HEK293 (cell line): ENCODE data around the gene ZBTB4.

Experiments used
- CTCF ChIA-PET: fragments of 350-600 bp; formaldehyde crosslinking; extraction: SDS; loops from one replicate; lab custom pipeline; 2021; ENCODE audit warnings: antibody characterized with exemption; lab: Yijun Ruan, JAX
- POLR2A ChIA-PET: fragments of 300-600 bp; formaldehyde crosslinking; extraction: SDS; loops from one replicate; lab custom pipeline; 2020; ENCODE audit warnings: antibody characterized with exemption, inconsistent platforms; lab: Yijun Ruan, JAX
- H3K27ac ChIP-seq: fragments of 200-500 bp; sonication (Bioruptor generic); 2 replicates; pipeline ENCODE4 v1.5.1; 2014; ENCODE audit warnings: low read depth, low read length, control low read depth, inconsistent platforms; ENCODE audit errors: extremely low read depth
- H3K36me3 ChIP-seq, 2 experiments: fragments of 200-500 bp in 1 of 2; sonication (Bioruptor generic) in 1 of 2; 1 replicate in 1 of 2; 2 replicates in 1 of 2; pipeline ENCODE4 v1.5.1; 2014 to 2017; ENCODE audit warnings: inconsistent platforms in 2 of 2, low read length in 2 of 2; ENCODE audit not compliant: control insufficient read depth in 2 of 2, insufficient read depth in 1 of 2
- H3K4me1 ChIP-seq: fragments of 200-500 bp; sonication (Bioruptor generic); 2 replicates; pipeline ENCODE4 v1.5.1; 2014; ENCODE audit warnings: mild to moderate bottlenecking, low read length, inconsistent platforms; ENCODE audit not compliant: control insufficient read depth, insufficient read depth
- H3K4me3 ChIP-seq: 2 replicates; pipeline ENCODE4 v1.5.1; 2011; ENCODE audit warnings: low read depth, mild to moderate bottlenecking, control low read depth, low read length, moderate library complexity
- H3K9me3 ChIP-seq: fragments of 200-500 bp; sonication (Bioruptor generic); 2 replicates; pipeline ENCODE4 v1.5.1; 2014; ENCODE audit warnings: low read depth, low read length, inconsistent platforms; ENCODE audit not compliant: control insufficient read depth, insufficient read depth
- KLF16 ChIP-seq: fragments of 450-650 bp; formaldehyde crosslinking; IDR thresholded peaks from 2 replicates; pipeline ENCODE4 v1.5.1; 2017; ENCODE audit warnings: missing biosample characterization, missing genetic modification characterization
- SCRT2 ChIP-seq: fragments of 450-650 bp; formaldehyde crosslinking; IDR thresholded peaks from 2 replicates; pipeline ENCODE4 v1.5.1; 2016; ENCODE audit warnings: missing biosample characterization, missing genetic modification characterization
- YY2 ChIP-seq: fragments of 450-650 bp; formaldehyde crosslinking; IDR thresholded peaks from 2 replicates; pipeline ENCODE4 v1.5.1; 2016; ENCODE audit warnings: missing biosample characterization, missing genetic modification characterization
- ZNF19 ChIP-seq: fragments of 450-650 bp; formaldehyde crosslinking; IDR thresholded peaks from 2 replicates; pipeline ENCODE4; 2016; ENCODE audit warnings: missing biosample characterization, missing genetic modification characterization, low read depth
- ZNF24 ChIP-seq: fragments of 450-650 bp; formaldehyde crosslinking; IDR thresholded peaks from 2 replicates; pipeline ENCODE4 v1.5.1; 2016; ENCODE audit warnings: missing biosample characterization, missing genetic modification characterization
- ZNF302 ChIP-seq: fragments of 450-650 bp; formaldehyde crosslinking; IDR thresholded peaks from 2 replicates; pipeline ENCODE4 v1.5.1; 2016; ENCODE audit warnings: missing biosample characterization, missing genetic modification characterization, low read depth
- ZNF354C ChIP-seq: fragments of 450-650 bp; formaldehyde crosslinking; IDR thresholded peaks from 2 replicates; pipeline ENCODE4 v1.5.1; 2016; ENCODE audit warnings: missing biosample characterization, missing genetic modification characterization, low read depth, borderline replicate concordance
- ZNF366 ChIP-seq: fragments of 450-650 bp; formaldehyde crosslinking; conservative IDR thresholded peaks from 2 replicates; pipeline ENCODE4 v1.5.1; 2016; ENCODE audit warnings: missing biosample characterization, missing genetic modification characterization
- ZSCAN23 ChIP-seq: fragments of 450-650 bp; formaldehyde crosslinking; IDR thresholded peaks from 2 replicates; pipeline ENCODE4 v1.5.1; 2016; ENCODE audit warnings: missing biosample characterization, missing genetic modification characterization
- ZSCAN30 ChIP-seq: fragments of 450-650 bp; IDR thresholded peaks from 2 replicates; pipeline ENCODE4 v1.5.1; 2018; ENCODE audit warnings: missing biosample characterization, mild to moderate bottlenecking, missing genetic modification characterization, moderate library complexity
- TF ChIP-seq, protein P1 (sequence below): fragments of 450-650 bp; formaldehyde crosslinking; conservative IDR thresholded peaks from 2 replicates; pipeline ENCODE4 v1.5.1; 2016; ENCODE audit warnings: low read depth, missing biosample characterization, missing genetic modification characterization
- TF ChIP-seq, protein P2 (sequence below): fragments of 450-650 bp; formaldehyde crosslinking; IDR thresholded peaks from 2 replicates; pipeline ENCODE4 v1.5.1; 2017; ENCODE audit warnings: missing biosample characterization, missing genetic modification characterization
- TF ChIP-seq, protein P3 (sequence below): fragments of 450-650 bp; formaldehyde crosslinking; IDR thresholded peaks from 2 replicates; pipeline ENCODE4 v1.5.1; 2016; ENCODE audit warnings: missing biosample characterization, missing genetic modification characterization
- TF ChIP-seq, protein P4 (sequence below): fragments of 450-650 bp; formaldehyde crosslinking; IDR thresholded peaks from 2 replicates; pipeline ENCODE4 v1.5.1; 2016; ENCODE audit warnings: missing biosample characterization, missing genetic modification characterization
- TF ChIP-seq, protein P5 (sequence below): fragments of 450-650 bp; formaldehyde crosslinking; IDR thresholded peaks from 2 replicates; pipeline ENCODE4 v1.5.1; 2017; ENCODE audit warnings: missing biosample characterization, missing genetic modification characterization
- TF ChIP-seq, protein P6 (sequence below): fragments of 450-650 bp; formaldehyde crosslinking; IDR thresholded peaks from 2 replicates; pipeline ENCODE4 v1.5.1; 2016; ENCODE audit warnings: missing biosample characterization, missing genetic modification characterization, low read depth

The ZBTB4 gene

DNA sequence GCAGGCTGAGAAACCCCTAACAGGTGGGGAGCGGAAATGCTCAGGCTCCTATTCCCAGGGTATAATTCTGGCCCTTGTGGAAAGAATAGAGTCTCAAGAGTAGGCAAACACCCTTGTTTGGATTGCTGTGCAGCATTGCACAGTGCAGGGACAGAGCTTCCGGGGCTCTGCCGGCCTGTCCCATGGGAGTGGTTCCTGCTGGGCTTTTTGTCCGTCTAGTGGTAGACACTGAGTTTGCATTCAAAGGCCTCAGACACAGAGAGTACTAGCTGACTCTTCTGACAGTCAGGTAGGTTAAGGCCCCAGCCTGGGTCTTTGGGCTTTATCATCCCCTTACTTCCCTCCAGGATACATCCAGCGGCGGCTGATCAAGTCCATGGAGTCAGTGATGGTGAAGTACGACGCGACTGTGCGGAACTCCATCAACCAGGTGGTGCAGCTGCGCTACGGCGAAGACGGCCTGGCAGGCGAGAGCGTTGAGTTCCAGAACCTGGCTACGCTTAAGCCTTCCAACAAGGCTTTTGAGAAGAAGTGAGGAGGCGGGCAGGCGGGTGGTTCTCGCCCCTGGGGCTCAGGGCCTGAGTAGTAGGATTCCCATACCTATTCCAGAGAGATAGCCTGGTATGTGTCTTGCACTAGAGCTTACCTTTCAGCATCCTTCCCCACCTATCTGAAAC is 22.9 kb upstream of the ZBTB4 start (continued):
- TF ChIP-seq, protein P1, sequence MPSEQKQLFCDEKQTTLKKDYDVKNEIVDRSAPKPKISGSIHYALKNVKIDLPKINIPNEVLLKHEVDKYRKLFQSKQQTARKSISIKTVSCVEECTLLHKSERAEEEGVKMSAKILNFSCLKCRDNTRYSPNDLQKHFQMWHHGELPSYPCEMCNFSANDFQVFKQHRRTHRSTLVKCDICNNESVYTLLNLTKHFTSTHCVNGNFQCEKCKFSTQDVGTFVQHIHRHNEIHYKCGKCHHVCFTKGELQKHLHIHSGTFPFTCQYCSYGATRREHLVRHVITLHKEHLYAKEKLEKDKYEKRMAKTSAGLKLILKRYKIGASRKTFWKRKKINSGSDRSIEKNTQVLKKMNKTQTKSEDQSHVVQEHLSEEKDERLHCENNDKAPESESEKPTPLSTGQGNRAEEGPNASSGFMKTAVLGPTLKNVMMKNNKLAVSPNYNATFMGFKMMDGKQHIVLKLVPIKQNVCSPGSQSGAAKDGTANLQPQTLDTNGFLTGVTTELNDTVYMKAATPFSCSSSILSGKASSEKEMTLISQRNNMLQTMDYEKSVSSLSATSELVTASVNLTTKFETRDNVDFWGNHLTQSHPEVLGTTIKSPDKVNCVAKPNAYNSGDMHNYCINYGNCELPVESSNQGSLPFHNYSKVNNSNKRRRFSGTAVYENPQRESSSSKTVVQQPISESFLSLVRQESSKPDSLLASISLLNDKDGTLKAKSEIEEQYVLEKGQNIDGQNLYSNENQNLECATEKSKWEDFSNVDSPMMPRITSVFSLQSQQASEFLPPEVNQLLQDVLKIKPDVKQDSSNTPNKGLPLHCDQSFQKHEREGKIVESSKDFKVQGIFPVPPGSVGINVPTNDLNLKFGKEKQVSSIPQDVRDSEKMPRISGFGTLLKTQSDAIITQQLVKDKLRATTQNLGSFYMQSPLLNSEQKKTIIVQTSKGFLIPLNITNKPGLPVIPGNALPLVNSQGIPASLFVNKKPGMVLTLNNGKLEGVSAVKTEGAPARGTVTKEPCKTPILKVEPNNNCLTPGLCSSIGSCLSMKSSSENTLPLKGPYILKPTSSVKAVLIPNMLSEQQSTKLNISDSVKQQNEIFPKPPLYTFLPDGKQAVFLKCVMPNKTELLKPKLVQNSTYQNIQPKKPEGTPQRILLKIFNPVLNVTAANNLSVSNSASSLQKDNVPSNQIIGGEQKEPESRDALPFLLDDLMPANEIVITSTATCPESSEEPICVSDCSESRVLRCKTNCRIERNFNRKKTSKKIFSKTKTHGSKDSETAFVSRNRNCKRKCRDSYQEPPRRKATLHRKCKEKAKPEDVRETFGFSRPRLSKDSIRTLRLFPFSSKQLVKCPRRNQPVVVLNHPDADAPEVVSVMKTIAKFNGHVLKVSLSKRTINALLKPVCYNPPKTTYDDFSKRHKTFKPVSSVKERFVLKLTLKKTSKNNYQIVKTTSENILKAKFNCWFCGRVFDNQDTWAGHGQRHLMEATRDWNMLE (tag by site-specific recombination): no peak
- TF ChIP-seq, all 188 proteins: peak for 0

DNA sequence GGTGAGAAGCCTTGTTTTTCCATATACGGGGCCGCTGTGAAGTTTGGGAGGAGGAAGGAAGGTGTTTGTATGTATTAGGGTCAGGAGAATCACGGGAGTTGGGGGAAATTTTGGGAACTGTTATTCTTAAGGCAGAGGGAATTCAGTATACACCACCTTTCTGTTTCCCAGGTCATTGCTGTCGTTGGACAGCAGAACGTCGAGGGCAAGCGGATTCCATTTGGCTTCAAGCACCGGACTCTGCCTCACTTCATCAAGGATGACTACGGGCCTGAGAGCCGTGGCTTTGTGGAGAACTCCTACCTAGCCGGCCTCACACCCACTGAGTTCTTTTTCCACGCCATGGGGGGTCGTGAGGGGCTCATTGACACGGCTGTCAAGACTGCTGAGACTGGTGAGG is 22.3 kb upstream of the ZBTB4 start:
- POLR2A ChIA-PET: no interaction called here
- no peaks in the 10 kb centered on the region for H3K9me3 ChIP-seq
- H3K4me3 ChIP-seq: no peak overlapping the region
- no peaks in the 10 kb centered on the region for H3K4me1 ChIP-seq
- TF ChIP-seq, protein P2, sequence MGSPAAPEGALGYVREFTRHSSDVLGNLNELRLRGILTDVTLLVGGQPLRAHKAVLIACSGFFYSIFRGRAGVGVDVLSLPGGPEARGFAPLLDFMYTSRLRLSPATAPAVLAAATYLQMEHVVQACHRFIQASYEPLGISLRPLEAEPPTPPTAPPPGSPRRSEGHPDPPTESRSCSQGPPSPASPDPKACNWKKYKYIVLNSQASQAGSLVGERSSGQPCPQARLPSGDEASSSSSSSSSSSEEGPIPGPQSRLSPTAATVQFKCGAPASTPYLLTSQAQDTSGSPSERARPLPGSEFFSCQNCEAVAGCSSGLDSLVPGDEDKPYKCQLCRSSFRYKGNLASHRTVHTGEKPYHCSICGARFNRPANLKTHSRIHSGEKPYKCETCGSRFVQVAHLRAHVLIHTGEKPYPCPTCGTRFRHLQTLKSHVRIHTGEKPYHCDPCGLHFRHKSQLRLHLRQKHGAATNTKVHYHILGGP: no peak
- no peak for TF ChIP-seq KLF16 (tag by site-specific recombination)
- TF ChIP-seq ZNF302 (tag by site-specific recombination): no peak
- TF ChIP-seq, protein P3, sequence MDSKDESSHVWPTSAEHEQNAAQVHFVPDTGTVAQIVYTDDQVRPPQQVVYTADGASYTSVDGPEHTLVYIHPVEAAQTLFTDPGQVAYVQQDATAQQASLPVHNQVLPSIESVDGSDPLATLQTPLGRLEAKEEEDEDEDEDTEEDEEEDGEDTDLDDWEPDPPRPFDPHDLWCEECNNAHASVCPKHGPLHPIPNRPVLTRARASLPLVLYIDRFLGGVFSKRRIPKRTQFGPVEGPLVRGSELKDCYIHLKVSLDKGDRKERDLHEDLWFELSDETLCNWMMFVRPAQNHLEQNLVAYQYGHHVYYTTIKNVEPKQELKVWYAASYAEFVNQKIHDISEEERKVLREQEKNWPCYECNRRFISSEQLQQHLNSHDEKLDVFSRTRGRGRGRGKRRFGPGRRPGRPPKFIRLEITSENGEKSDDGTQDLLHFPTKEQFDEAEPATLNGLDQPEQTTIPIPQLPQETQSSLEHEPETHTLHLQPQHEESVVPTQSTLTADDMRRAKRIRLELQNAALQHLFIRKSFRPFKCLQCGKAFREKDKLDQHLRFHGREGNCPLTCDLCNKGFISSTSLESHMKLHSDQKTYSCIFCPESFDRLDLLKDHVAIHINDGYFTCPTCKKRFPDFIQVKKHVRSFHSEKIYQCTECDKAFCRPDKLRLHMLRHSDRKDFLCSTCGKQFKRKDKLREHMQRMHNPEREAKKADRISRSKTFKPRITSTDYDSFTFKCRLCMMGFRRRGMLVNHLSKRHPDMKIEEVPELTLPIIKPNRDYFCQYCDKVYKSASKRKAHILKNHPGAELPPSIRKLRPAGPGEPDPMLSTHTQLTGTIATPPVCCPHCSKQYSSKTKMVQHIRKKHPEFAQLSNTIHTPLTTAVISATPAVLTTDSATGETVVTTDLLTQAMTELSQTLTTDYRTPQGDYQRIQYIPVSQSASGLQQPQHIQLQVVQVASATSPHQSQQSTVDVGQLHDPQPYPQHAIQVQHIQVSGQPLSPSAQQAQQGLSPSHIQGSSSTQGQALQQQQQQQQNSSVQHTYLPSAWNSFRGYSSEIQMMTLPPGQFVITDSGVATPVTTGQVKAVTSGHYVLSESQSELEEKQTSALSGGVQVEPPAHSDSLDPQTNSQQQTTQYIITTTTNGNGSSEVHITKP (tag by site-specific recombination): no peak
- TF ChIP-seq, protein P4, sequence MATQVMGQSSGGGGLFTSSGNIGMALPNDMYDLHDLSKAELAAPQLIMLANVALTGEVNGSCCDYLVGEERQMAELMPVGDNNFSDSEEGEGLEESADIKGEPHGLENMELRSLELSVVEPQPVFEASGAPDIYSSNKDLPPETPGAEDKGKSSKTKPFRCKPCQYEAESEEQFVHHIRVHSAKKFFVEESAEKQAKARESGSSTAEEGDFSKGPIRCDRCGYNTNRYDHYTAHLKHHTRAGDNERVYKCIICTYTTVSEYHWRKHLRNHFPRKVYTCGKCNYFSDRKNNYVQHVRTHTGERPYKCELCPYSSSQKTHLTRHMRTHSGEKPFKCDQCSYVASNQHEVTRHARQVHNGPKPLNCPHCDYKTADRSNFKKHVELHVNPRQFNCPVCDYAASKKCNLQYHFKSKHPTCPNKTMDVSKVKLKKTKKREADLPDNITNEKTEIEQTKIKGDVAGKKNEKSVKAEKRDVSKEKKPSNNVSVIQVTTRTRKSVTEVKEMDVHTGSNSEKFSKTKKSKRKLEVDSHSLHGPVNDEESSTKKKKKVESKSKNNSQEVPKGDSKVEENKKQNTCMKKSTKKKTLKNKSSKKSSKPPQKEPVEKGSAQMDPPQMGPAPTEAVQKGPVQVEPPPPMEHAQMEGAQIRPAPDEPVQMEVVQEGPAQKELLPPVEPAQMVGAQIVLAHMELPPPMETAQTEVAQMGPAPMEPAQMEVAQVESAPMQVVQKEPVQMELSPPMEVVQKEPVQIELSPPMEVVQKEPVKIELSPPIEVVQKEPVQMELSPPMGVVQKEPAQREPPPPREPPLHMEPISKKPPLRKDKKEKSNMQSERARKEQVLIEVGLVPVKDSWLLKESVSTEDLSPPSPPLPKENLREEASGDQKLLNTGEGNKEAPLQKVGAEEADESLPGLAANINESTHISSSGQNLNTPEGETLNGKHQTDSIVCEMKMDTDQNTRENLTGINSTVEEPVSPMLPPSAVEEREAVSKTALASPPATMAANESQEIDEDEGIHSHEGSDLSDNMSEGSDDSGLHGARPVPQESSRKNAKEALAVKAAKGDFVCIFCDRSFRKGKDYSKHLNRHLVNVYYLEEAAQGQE (tag by site-specific recombination): no peak
- TF ChIP-seq, protein P5, sequence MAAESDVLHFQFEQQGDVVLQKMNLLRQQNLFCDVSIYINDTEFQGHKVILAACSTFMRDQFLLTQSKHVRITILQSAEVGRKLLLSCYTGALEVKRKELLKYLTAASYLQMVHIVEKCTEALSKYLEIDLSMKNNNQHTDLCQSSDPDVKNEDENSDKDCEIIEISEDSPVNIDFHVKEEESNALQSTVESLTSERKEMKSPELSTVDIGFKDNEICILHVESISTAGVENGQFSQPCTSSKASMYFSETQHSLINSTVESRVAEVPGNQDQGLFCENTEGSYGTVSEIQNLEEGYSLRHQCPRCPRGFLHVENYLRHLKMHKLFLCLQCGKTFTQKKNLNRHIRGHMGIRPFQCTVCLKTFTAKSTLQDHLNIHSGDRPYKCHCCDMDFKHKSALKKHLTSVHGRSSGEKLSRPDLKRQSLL (tag by site-specific recombination): no peak
- TF ChIP-seq ZNF354C: no peak
- TF ChIP-seq ZSCAN30 (tag by site-specific recombination): no peak
- TF ChIP-seq, protein P6, sequence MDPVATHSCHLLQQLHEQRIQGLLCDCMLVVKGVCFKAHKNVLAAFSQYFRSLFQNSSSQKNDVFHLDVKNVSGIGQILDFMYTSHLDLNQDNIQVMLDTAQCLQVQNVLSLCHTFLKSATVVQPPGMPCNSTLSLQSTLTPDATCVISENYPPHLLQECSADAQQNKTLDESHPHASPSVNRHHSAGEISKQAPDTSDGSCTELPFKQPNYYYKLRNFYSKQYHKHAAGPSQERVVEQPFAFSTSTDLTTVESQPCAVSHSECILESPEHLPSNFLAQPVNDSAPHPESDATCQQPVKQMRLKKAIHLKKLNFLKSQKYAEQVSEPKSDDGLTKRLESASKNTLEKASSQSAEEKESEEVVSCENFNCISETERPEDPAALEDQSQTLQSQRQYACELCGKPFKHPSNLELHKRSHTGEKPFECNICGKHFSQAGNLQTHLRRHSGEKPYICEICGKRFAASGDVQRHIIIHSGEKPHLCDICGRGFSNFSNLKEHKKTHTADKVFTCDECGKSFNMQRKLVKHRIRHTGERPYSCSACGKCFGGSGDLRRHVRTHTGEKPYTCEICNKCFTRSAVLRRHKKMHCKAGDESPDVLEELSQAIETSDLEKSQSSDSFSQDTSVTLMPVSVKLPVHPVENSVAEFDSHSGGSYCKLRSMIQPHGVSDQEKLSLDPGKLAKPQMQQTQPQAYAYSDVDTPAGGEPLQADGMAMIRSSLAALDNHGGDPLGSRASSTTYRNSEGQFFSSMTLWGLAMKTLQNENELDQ: no peak
- no peak for TF ChIP-seq YY2 (tag by site-specific recombination)
- no peak for TF ChIP-seq ZSCAN23 (tag by site-specific recombination)
- TF ChIP-seq ZNF19 (tag by site-specific recombination): no peak
- TF ChIP-seq SCRT2 (tag by site-specific recombination): no peak
- TF ChIP-seq ZNF24 (tag by site-specific recombination): no peak
- TF ChIP-seq ZNF366: no peak
- CTCF ChIA-PET: no interaction called here
- no peak overlapping the region for H3K27ac ChIP-seq
- H3K36me3 ChIP-seq: peaks cover 93 to 97% of the 10 kb centered on the region in 2 experiments
